Measurements from ENCODE around the gene ATMIN.
A peak's percentile ranks its signal among the peaks of the same experiment; 100 is the strongest.

Gene ATMIN

DNA sequence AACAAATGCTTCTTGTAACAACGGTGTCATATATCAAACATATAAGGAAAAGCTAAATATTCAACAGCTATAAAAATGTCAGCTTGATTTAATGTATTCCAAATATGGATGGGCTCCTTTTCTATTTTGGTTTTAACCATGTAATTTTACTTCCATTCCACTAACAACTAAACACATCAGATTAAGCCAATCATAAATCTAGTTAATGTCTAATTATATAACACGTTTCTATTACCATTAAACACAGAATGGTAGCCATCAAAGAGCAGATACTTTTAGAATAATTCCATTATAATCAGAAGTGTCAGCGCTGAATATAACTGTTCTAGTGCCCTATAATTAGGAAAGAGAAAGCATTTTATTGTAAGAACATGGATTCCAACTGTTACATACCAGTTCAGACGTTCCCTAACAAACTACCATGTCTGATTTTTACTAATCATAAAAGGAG, 38.9 kb upstream of the ATMIN start:
- Histone ChIP-seq H3K4me3 (ENCODE audit: low read length) (no peak overlapping the region), H3K9me3 (ENCODE audit: insufficient read depth, low read depth, low read length) (no peaks in the 10 kb centered on the region)
- WGBS, result 100% methylated on average over 2 of the region's 4 CpGs

DNA sequence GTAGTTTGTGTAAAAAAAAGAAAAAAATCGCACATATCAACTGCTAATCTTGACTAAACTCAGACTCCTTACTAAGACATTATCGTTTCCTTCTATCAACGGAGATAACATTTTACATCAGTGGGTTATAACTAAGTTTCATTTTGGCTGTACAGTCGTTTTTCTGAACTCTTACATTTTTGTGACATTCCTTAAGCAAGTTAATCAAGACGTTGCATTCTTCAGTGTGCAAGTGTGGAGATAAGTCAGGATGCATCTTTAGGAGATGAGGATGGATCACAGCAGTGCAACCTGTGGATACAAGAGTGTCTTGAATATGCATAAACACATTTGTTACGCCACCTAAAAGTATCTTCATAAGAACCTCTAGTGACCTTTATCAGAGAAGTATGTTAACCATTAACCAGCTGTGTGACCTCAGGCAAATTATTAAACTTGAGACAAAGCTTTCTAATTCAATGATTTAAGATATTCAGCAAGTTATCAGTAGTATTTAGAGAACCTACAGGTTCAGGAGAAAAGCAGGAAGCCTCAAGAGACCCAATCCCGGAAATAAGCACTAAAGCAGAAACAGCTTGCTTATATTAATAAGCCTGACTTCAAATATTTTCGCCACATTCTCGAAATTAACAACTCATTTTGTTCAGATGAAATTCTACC, 38.4 kb upstream of the ATMIN start:
- 0 out of 2 replicates have a peak, but pooled peaks cover 6% of the 10 kb centered on the region for H3K4me1 ChIP-seq (ENCODE audit: insufficient read depth, low read length)
- 90% methylated on average over 8 of the region's 9 CpGs for WGBS
- H3K36me3 ChIP-seq (ENCODE audit: insufficient read depth, low read length), result peaks cover 4% of the 10 kb centered on the region; the same call in 1 of the 2 replicates
- H3K4me3 ChIP-seq (ENCODE audit: low read length), result no peak overlapping the region
- H3K27ac ChIP-seq (ENCODE audit: low read depth, low read length), result no peak overlapping the region
- no peaks in the 10 kb centered on the region for H3K9me3 ChIP-seq (ENCODE audit: insufficient read depth, low read depth, low read length)
- H3K27me3 ChIP-seq (ENCODE audit: insufficient read depth, low read length), result no peaks in the 10 kb centered on the region
- H3K9ac ChIP-seq (ENCODE audit: low read depth, low read length), result no peak overlapping the region

More for the DNA sequence above, 38.9 kb upstream of the ATMIN start:
- H3K27me3 ChIP-seq (ENCODE audit: insufficient read depth, low read length), result no peaks in the 10 kb centered on the region
- H3K27ac ChIP-seq (ENCODE audit: low read depth, low read length), result no peak overlapping the region
- H3K9ac ChIP-seq (ENCODE audit: low read depth, low read length), result no peak overlapping the region
- H3K4me1 ChIP-seq (ENCODE audit: insufficient read depth, low read length), result 0 out of 2 replicates have a peak, but pooled peaks cover 6% of the 10 kb centered on the region
- H3K36me3 ChIP-seq (ENCODE audit: insufficient read depth, low read length), result peaks cover 4% of the 10 kb centered on the region; the same call in 1 of the 2 replicates

GRCh38 chr16:80997964-80998620, 37.5 kb upstream of the ATMIN start:
- H3K9ac ChIP-seq (ENCODE audit: low read depth, low read length), result no peak overlapping the region
- 98% methylated on average over 5 of the region's 7 CpGs for WGBS
- no peaks in the 10 kb centered on the region for H3K9me3 ChIP-seq (ENCODE audit: insufficient read depth, low read depth, low read length)
- H3K4me1 ChIP-seq (ENCODE audit: insufficient read depth, low read length), result 0 out of 2 replicates have a peak, but pooled peaks cover 6% of the 10 kb centered on the region
- H3K4me3 ChIP-seq (ENCODE audit: low read length), result no peak overlapping the region
- peaks cover 4% of the 10 kb centered on the region; the same call in 1 of the 2 replicates for H3K36me3 ChIP-seq (ENCODE audit: insufficient read depth, low read length)
- H3K27ac ChIP-seq (ENCODE audit: low read depth, low read length), result no peak overlapping the region
- H3K27me3 ChIP-seq (ENCODE audit: insufficient read depth, low read length), result no peaks in the 10 kb centered on the region

DNA sequence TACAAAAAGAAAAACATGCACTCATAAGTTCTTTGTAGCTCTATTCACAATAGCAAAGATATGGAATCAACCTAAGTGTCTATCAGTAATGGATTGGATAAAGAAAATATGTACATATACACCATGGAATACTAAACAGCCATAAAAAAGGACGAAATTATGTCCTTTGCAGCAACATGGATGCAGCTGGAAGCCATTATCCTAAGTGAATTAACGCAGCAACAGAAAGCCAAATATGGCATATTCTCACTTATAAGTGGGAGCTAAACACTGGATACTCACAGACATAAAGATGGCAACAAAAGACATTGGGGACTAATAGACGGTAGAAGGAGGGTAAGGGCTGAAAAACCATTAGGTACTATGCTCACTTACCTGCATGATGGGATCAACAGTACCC, 34.8 kb upstream of the ATMIN start:
- 98% methylated on average over 3 of the region's 3 CpGs for WGBS
- Histone ChIP-seq H3K36me3 (ENCODE audit: insufficient read depth, low read length) (peaks cover 4% of the 10 kb centered on the region; the same call in 1 of the 2 replicates), H3K4me3 (ENCODE audit: low read length) (no peak overlapping the region), H3K9me3 (ENCODE audit: insufficient read depth, low read depth, low read length) (no peaks in the 10 kb centered on the region), H3K4me1 (ENCODE audit: insufficient read depth, low read length) (peaks cover 14% of the 10 kb centered on the region), H3K27ac (ENCODE audit: low read depth, low read length) (no peak overlapping the region), H3K27me3 (ENCODE audit: insufficient read depth, low read length) (no peaks in the 10 kb centered on the region), H3K9ac (ENCODE audit: low read depth, low read length) (no peak overlapping the region)

DNA sequence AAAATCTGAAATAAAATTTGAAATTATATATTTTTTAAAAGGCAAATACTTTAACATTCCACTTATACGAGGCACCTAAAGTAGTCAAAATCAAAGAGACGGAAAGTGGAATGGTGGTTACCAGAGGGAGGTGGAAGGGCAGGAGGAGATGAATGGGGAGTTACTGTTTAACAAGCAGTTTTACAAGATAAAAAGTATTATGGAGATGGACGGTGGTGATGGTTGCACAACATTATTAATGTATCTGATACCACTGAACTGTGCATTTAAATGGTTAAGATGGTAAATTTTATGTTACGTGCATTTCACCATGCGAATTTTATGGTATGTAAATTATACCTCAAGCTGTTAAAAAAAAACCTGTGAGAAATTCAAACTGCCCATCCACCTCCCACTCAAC, 34.3 kb upstream of the ATMIN start:
- no peaks in the 10 kb centered on the region for H3K27me3 ChIP-seq (ENCODE audit: insufficient read depth, low read length)
- H3K4me1 ChIP-seq (ENCODE audit: insufficient read depth, low read length), result peaks cover 14% of the 10 kb centered on the region
- peaks cover 4% of the 10 kb centered on the region; the same call in 1 of the 2 replicates for H3K36me3 ChIP-seq (ENCODE audit: insufficient read depth, low read length)
- H3K9ac ChIP-seq (ENCODE audit: low read depth, low read length), result no peak overlapping the region
- no peak overlapping the region for H3K4me3 ChIP-seq (ENCODE audit: low read length)
- H3K9me3 ChIP-seq (ENCODE audit: insufficient read depth, low read depth, low read length), result no peaks in the 10 kb centered on the region
- WGBS, result 99% methylated on average over 5 of the region's 5 CpGs
- no peak overlapping the region for H3K27ac ChIP-seq (ENCODE audit: low read depth, low read length)

GRCh38 chr16:81003064-81003463, 32.6 kb upstream of the ATMIN start:
- Histone ChIP-seq H3K4me1 (ENCODE audit: insufficient read depth, low read length) (peaks cover 14% of the 10 kb centered on the region), H3K9ac (ENCODE audit: low read depth, low read length) (no peak overlapping the region), H3K27ac (ENCODE audit: low read depth, low read length) (no peak overlapping the region), H3K36me3 (ENCODE audit: insufficient read depth, low read length) (no peaks in the 10 kb centered on the region), H3K27me3 (ENCODE audit: insufficient read depth, low read length) (no peaks in the 10 kb centered on the region), H3K4me3 (ENCODE audit: low read length) (no peak overlapping the region), H3K9me3 (ENCODE audit: insufficient read depth, low read depth, low read length) (no peaks in the 10 kb centered on the region)
- WGBS, result 93% methylated on average over 4 of the region's 4 CpGs

DNA sequence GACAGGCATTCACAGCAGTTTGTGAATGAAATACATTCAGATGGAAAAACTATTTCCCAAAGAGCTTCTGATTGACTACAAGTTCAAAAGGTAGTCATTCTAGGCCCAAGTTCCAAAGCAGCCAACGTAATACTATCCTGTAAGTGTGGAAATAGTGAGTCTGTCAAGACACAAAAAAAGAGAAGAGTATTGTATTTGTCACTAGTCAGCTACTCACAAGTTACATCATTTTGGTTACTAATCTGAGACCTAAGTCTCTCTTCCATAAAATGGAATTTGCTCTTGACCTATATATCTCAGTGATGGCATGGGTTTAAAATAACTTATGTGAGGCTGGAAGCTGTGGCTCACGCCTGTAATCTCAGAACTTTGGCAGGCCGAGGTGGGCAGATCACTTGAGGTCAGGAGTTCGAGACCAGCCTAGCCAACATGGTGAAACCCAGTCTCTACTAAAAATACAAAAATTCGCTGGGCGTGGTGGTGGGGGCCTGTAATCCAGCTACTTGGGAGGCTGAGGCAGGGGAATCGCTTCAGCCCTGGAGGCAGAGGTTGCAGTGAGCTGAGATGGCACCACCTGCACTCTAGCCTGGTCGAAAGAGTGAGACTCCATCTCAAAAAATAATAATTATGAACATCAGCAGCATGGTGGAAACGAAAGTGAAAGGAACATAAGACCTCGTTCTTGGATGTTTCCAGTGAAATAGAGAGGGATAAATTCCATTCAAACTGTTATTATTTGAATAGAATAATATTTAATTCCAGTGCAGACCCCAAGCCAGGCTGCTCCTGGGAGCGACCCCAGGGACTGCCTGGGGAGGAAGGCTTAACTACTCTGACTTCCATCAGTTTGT, 31.8 kb upstream of the ATMIN start:
- Histone ChIP-seq H3K9me3 (ENCODE audit: insufficient read depth, low read depth, low read length) (no peaks in the 10 kb centered on the region), H3K4me1 (ENCODE audit: insufficient read depth, low read length) (peaks cover 14% of the 10 kb centered on the region), H3K9ac (ENCODE audit: low read depth, low read length) (no peak overlapping the region), H3K27ac (ENCODE audit: low read depth, low read length) (no peak overlapping the region), H3K27me3 (ENCODE audit: insufficient read depth, low read length) (no peaks in the 10 kb centered on the region), H3K36me3 (ENCODE audit: insufficient read depth, low read length) (no peaks in the 10 kb centered on the region), H3K4me3 (ENCODE audit: low read length) (no peak overlapping the region)
- 78% methylated on average over 10 of the region's 11 CpGs for whole genome bisulfite sequencing

DNA sequence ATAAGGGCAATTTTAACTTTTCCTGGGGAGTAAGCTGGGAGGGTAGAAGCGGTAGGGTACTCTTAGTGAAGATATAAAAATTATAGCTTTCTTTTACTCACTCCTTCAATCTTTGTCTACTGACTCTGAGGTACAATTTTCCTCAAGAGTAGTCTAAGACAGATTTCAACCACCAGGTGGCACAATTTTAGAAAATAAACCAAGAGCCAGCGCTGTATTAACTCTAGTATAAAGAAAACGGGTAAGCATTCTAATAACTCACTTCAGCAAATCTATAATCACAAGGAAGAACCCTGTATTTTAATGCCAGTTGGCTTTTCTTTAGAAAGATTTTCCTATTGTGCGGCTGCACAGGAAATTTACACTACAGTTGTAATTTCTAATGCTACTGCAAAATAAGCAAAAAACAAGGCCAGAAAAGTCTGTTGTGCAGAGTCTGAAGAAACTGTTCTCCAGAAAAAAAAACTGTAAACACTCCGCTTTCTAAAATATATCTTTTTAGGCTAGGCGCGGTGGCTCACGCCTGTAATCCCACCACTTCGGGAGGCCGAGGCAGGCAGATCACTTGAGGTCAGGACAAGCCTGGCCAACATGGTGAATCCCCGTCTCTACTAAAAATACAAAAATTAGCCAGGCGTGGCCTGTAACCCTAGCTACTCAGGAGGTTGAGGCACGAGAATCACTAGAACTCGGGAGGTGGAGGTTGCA, 30.8 kb upstream of the ATMIN start:
- WGBS, result 55% methylated on average over 13 of the region's 14 CpGs
- Histone ChIP-seq H3K36me3 (ENCODE audit: insufficient read depth, low read length) (peaks cover 8% of the 10 kb centered on the region; the same call in 1 of the 2 replicates), H3K4me3 (ENCODE audit: low read length) (peak overlapping the region; percentile 22), H3K4me1 (ENCODE audit: insufficient read depth, low read length) (peaks cover 14% of the 10 kb centered on the region), H3K27ac (ENCODE audit: low read depth, low read length) (0 out of 2 replicates have a peak overlapping the region, but pooled peaks have one; percentile 24), H3K27me3 (ENCODE audit: insufficient read depth, low read length) (no peaks in the 10 kb centered on the region), H3K9me3 (ENCODE audit: insufficient read depth, low read depth, low read length) (no peaks in the 10 kb centered on the region), H3K9ac (ENCODE audit: low read depth, low read length) (no peak overlapping the region)

GRCh38 chr16:81005610-81006161, 30.0 kb upstream of the ATMIN start:
- WGBS, result 8% methylated on average over 18 of the region's 18 CpGs
- Histone ChIP-seq H3K4me3 (ENCODE audit: low read length) (peak overlapping the region; percentile 78), H3K27me3 (ENCODE audit: insufficient read depth, low read length) (no peaks in the 10 kb centered on the region), H3K9me3 (ENCODE audit: insufficient read depth, low read depth, low read length) (no peaks in the 10 kb centered on the region), H3K27ac (ENCODE audit: low read depth, low read length) (no peak overlapping the region), H3K36me3 (ENCODE audit: insufficient read depth, low read length) (peaks cover 15% of the 10 kb centered on the region; the same call in 1 of the 2 replicates), H3K4me1 (ENCODE audit: insufficient read depth, low read length) (peaks cover 14% of the 10 kb centered on the region), H3K9ac (ENCODE audit: low read depth, low read length) (peak overlapping the region; percentile 100)

DNA sequence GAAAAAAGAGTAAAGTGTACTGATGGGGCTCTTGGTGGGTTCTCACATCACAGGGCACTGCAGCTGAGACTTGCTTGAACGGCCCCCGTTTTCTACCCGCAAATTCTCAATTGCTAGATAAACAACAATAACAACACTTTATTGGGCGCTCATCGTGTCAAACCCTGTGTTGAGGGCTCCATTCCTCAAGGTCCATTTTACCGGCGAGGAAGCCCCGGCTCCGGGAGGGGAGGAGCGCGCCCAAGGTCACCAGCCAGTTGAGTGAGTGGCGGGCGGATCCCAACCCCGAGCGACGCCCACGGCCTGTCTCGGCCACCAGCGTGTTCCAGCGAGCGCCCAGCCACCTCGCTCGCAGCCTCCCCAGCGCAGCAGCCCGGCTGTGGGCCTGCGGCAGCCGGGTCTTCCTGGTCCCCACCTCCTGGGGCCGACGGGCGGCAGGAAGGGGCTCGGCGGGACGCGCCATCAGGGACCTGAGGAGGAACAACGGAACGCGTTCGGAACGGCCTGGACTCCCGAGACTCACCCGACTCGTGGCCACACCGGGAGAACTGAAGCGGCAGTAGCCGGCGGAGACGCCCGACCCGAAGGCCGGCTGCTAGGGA, 29.3 kb upstream of the ATMIN start:
- H3K4me3 ChIP-seq (ENCODE audit: low read length), result peak overlapping the region; percentile 78
- WGBS, result under 1% methylated on average over 50 of the region's 50 CpGs
- H3K4me1 ChIP-seq (ENCODE audit: insufficient read depth, low read length), result peaks cover 14% of the 10 kb centered on the region
- no peaks in the 10 kb centered on the region for H3K27me3 ChIP-seq (ENCODE audit: insufficient read depth, low read length)
- H3K36me3 ChIP-seq (ENCODE audit: insufficient read depth, low read length), result peaks cover 21% of the 10 kb centered on the region; the same call in 1 of the 2 replicates
- no peaks in the 10 kb centered on the region for H3K9me3 ChIP-seq (ENCODE audit: insufficient read depth, low read depth, low read length)
- H3K27ac ChIP-seq (ENCODE audit: low read depth, low read length), result peak overlapping the region; percentile 92
- H3K9ac ChIP-seq (ENCODE audit: low read depth, low read length), result peak overlapping the region; percentile 100

All from HUES64 (cell line).